ENCODE data around the gene NLRP3.
"Not testable (repeated sequence)": the region's sequence is repeated elsewhere in the genome, so short reads cannot be mapped to it uniquely, and the experiment has no call there.

Gene NLRP3

GRCh38 chr1:247390996-247391395, 25.0 kb upstream of the NLRP3 start:
- no peak for DNase-seq (ENCODE audit: low read depth in 2 of 2)

- no peak for DNase-seq (ENCODE audit: low read depth in 2 of 2)
Measured at GRCh38 chr1:247392088-247392487, 23.9 kb upstream of the NLRP3 start.

GRCh38 chr1:247395075-247395474, 20.9 kb upstream of the NLRP3 start:
- DNase-seq (ENCODE audit: low read depth in 2 of 2) = not testable (repeated sequence)

GRCh38 chr1:247400685-247401084, 15.3 kb upstream of the NLRP3 start:
- no peak for DNase-seq (ENCODE audit: low read depth in 2 of 2)

- DNase-seq (ENCODE audit: low read depth in 2 of 2) = no peak
Measured at GRCh38 chr1:247401310-247402119, 14.5 kb upstream of the NLRP3 start.

GRCh38 chr1:247402120-247402675, 13.8 kb upstream of the NLRP3 start:
- no peak for DNase-seq (ENCODE audit: low read depth in 2 of 2)

- DNase-seq (ENCODE audit: low read depth in 2 of 2) = no peak
Measured at GRCh38 chr1:247406014-247406656, 9.8 kb upstream of the NLRP3 start.

GRCh38 chr1:247407180-247407616, 8.8 kb upstream of the NLRP3 start:
- peak; percentile 31 to 60 for DNase-seq (ENCODE audit: low read depth in 2 of 2)

- DNase-seq (ENCODE audit: low read depth in 2 of 2) = no peak
Measured at GRCh38 chr1:247408100-247408499, 7.9 kb upstream of the NLRP3 start.

GRCh38 chr1:247409869-247410544, 6.0 kb upstream of the NLRP3 start:
- DNase-seq (ENCODE audit: low read depth in 2 of 2) = peak; percentile 18 to 35

- no peak for DNase-seq (ENCODE audit: low read depth in 2 of 2)
Measured at GRCh38 chr1:247411621-247412327, 4.2 kb upstream of the NLRP3 start.

- DNase-seq (ENCODE audit: low read depth in 2 of 2) = no peak
Measured at GRCh38 chr1:247417831-247418230, 1.9 kb downstream of the NLRP3 start.

GRCh38 chr1:247419336-247419735, 3.4 kb downstream of the NLRP3 start:
- DNase-seq (ENCODE audit: low read depth in 2 of 2) = no peak

GRCh38 chr1:247421074-247421473, 5.1 kb downstream of the NLRP3 start:
- DNase-seq (ENCODE audit: low read depth in 2 of 2) = peak in 1 of 2 donors; percentile 26

GRCh38 chr1:247429496-247429895, 13.5 kb downstream of the NLRP3 start:
- no peak for DNase-seq (ENCODE audit: low read depth in 2 of 2)

GRCh38 chr1:247430434-247430833, 14.5 kb downstream of the NLRP3 start:
- no peak for DNase-seq (ENCODE audit: low read depth in 2 of 2)

GRCh38 chr1:247431643-247432042, 15.7 kb downstream of the NLRP3 start:
- DNase-seq (ENCODE audit: low read depth in 2 of 2) = no peak

- no peak for DNase-seq (ENCODE audit: low read depth in 2 of 2)
Measured at GRCh38 chr1:247434005-247434404, 18.0 kb downstream of the NLRP3 start.

- DNase-seq (ENCODE audit: low read depth in 2 of 2) = no peak
Measured at GRCh38 chr1:247435030-247435758, 19.2 kb downstream of the NLRP3 start.

- no peak for DNase-seq (ENCODE audit: low read depth in 2 of 2)
Measured at GRCh38 chr1:247435759-247436147, 19.8 kb downstream of the NLRP3 start.
